Measurements from ENCODE around the gene GHRHR.

GRCh38 chr7:30983042-30983913 is 19.5 kb downstream of the GHRHR start:
- no peak for TF ChIP-seq POLR2A (IDR thresholded peaks at IDR 0.05; ENCODE audit: low read length)
- no peak for TF ChIP-seq GATA1 (IDR thresholded peaks at IDR 0.05; ENCODE audit: low read depth, low read length)

All from erythroblast (primary cell).